Adrenal gland (tissue), 12 donors: ENCODE data around the gene RSBN1. TPM values are rescaled to one million over a fixed set of nuclear protein-coding genes. Genes with fewer than 3 reads are reported as not detected.
A peak's percentile ranks its signal among the peaks of the same experiment; 100 is the strongest.
"Not testable (repeated sequence)": the region's sequence is repeated elsewhere in the genome, so short reads cannot be mapped to it uniquely, and the experiment has no call there.

Experiments used
- DNase-seq, 7 donors: peaks; one replicate each; pipeline ENCODE4 v3.0.0-alpha.2; 2019 to 2020
- H3K27ac ChIP-seq, 5 donors: fragments of 200-600 bp; sonication (generic) in 4 of 5; 1 replicate in 3 of 5; 2 replicates in 2 of 5; pipeline versions ENCODE4 v1.5.1 to v1.8.0; 2016 to 2020; ENCODE audit warnings: mild to moderate bottlenecking in 1 of 5
- H3K27me3 ChIP-seq: fragments of 200-600 bp; 2 replicates; pipeline ENCODE4 v1.8.0; 2021
- H3K36me3 ChIP-seq, 2 donors: fragments of 200-600 bp; replicated peaks in 1 of 2; 1 replicate in 1 of 2; 2 replicates in 1 of 2; pipeline versions ENCODE4 v1.5.1 to v1.8.0; 2018 to 2022
- H3K4me1 ChIP-seq, 2 donors: fragments of 200-600 bp; replicated peaks in 1 of 2; 1 replicate in 1 of 2; 2 replicates in 1 of 2; pipeline versions ENCODE4 v1.5.1 to v1.8.0; 2018 to 2021
- H3K4me3 ChIP-seq, 4 donors: fragments of 200-600 bp; sonication (generic) in 3 of 4; one replicate each; pipeline ENCODE4 v1.5.1; 2016 to 2018
- H3K9me3 ChIP-seq, 3 donors: fragments of 200-600 bp; sonication (generic) in 1 of 3; replicated peaks in 1 of 3; 1 replicate in 2 of 3; 2 replicates in 1 of 3; pipeline versions ENCODE4 v1.5.1 to v1.8.0; 2016 to 2021
- POLR2A ChIP-seq, 2 donors: fragments of 450-650 bp; IDR thresholded peaks; one replicate each; pipeline ENCODE4 v1.6.1; 2017; ENCODE audit warnings: antibody characterized with exemption in 2 of 2, mild to moderate bottlenecking in 2 of 2, moderate library complexity in 1 of 2
- WGBS, 4 donors: extraction: QIAGEN DNeasy Blood & Tissue Kit in 2 of 4; methylation state at CpG; one replicate each; pipeline versions ENCODE4 v1.1.5 to v1.1.7; 2013 to 2017; 5-methylcytosine and 5-hydroxymethylcytosine counted together
- intact Hi-C, 2 donors: fragments of 100-400 bp; cut with DNase I; formaldehyde crosslinking; loops; one replicate each; pipeline versions ENCODE4 v1.14.1 to v1.15.0; 2022 to 2023
- polyA plus RNA-seq, 3 donors: library from polyadenylated mRNA; stranded (reverse); fragments of 200-250 nt in 2 of 3; fragments of 350-450 nt in 1 of 3; fragmentation: Illumina TruSeq in 1 of 3; extraction: RNeasy Lipid Tissue Mini Kit (QIAGEN cat#74804) in 1 of 3; gene quantifications; one replicate each; pipeline ENCODE4 v1.2.3, GENCODE V29; 2013 to 2014
- total RNA-seq, 9 donors: library from RNA; depleted of rRNA in 4 of 9; stranded (reverse); fragments of >200 nt in 4 of 9; fragments of 120-200 nt in 1 of 9; fragmentation: NEBNext Ultra II Directional in 1 of 9; extraction: Animal tissue kit (Norgen Biotek cat#: 25700) in 1 of 9; gene quantifications; one replicate each; pipeline versions ENCODE4 v1.1.0 to v1.2.4, GENCODE V29; 2013 to 2023
- TF ChIP-seq, protein P1 (sequence below), 6 experiments: fragments of 450-650 bp in 4 of 6; fragments of 200-600 bp in 2 of 6; sonication (generic) in 1 of 6; IDR thresholded peaks; 1 replicate in 5 of 6; 2 replicates in 1 of 6; pipeline versions ENCODE4 v1.5.1 to v1.8.0; 2016 to 2021; ENCODE audit warnings: antibody characterized with exemption in 6 of 6, mild to moderate bottlenecking in 2 of 6, moderate library complexity in 1 of 6
- donor health status: healthy with polysubstance abuse.
- donor health status: Bipolar disorder and iron deficiency.
- donor health status: DM: yes; HTN: yes; CAD: no.
- donor health status: DM: no; HTN: no; CAD: no.
- donor health status: DM: no; HTN: no; CAD: no.
- donor health status: DM: yes; HTN: yes; CAD: no.

RSBN1 gene
- total and polyA plus RNA-seq, 12 donors, result 3.9 to 33.0 (median 15.4) TPM

DNA sequence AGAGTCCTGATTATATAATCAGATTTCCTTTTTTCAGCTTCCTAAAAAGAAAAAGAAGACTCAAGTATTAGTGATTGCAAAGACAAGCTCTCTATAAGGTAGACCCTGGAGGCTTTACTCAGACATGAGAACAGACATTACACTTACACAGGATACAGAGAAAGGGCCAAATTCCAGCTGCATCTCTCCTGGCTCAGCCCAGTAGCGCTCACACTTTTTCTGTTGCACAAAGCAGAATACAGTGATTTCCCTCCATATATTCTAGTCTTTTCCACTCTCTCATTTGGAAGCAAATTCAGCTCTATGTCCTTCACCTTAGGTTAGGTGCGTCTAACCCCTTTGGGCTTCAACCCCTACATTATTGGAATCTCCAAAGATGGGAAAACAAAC lies 44.1 kb upstream of the RSBN1 start:
- Histone ChIP-seq H3K4me3 (no peak overlapping the region), H3K36me3 (no peaks in the 10 kb centered on the region), H3K27ac (no peak overlapping the region), H3K27me3 (no peaks in the 10 kb centered on the region), H3K4me1 (no peaks in the 10 kb centered on the region), H3K9me3 (no peaks in the 10 kb centered on the region)
- 90 to 97% (median 93%) methylated on average over 2 of the region's 2 CpGs for WGBS, 4 donors
- intact Hi-C loops, result no loop called here
- DNase-seq, result no peak
- TF ChIP-seq, protein P1, sequence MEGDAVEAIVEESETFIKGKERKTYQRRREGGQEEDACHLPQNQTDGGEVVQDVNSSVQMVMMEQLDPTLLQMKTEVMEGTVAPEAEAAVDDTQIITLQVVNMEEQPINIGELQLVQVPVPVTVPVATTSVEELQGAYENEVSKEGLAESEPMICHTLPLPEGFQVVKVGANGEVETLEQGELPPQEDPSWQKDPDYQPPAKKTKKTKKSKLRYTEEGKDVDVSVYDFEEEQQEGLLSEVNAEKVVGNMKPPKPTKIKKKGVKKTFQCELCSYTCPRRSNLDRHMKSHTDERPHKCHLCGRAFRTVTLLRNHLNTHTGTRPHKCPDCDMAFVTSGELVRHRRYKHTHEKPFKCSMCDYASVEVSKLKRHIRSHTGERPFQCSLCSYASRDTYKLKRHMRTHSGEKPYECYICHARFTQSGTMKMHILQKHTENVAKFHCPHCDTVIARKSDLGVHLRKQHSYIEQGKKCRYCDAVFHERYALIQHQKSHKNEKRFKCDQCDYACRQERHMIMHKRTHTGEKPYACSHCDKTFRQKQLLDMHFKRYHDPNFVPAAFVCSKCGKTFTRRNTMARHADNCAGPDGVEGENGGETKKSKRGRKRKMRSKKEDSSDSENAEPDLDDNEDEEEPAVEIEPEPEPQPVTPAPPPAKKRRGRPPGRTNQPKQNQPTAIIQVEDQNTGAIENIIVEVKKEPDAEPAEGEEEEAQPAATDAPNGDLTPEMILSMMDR (IDR thresholded peaks at IDR 0.05), result no peak
- TF ChIP-seq POLR2A (IDR thresholded peaks at IDR 0.05), result no peak

DNA sequence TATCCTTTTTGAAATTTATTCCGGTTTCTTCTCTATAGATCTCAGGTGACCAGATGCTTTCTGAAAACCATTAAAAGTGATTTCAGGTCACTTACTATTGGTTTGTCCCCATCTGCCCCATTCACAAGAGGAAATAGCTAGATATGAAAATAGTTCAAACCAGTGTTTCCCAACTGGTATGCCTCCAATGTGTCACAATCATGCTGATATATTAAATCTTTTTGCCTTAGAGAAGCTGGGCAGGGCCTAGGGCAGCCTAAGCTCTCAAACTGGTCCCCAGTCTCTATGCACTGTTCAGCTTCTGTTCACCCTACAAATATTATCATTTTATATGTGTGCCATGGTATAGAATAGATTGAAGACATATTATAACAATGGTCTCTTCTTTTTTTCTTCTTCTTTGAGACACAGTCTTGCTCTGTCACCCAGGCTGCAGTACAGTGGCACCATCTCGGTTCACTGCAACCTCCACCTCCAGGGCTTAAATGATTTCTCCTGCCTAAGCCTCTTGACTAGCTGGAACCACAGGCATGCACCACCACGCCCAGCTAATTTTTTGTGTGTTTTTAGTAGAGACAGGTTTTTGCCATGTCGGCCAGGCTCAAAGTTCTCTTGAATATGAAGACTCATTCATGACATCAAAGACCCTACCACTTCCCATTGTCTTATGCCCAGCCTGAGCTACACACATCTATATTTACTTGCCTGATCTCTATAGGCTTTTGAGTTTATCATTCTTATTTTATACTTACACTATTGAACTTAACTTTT lies 43.5 kb upstream of the RSBN1 start:
- H3K27me3 ChIP-seq, result no peaks in the 10 kb centered on the region
- H3K4me3 ChIP-seq, result no peak overlapping the region
- TF ChIP-seq, protein P1 (IDR thresholded peaks at IDR 0.05), result no peak
- no peak for TF ChIP-seq POLR2A (IDR thresholded peaks at IDR 0.05)
- no peaks in the 10 kb centered on the region for H3K36me3 ChIP-seq
- no peak overlapping the region for H3K27ac ChIP-seq
- no peaks in the 10 kb centered on the region for H3K9me3 ChIP-seq
- intact Hi-C loops, result no loop called here
- DNase-seq, result no peak
- 91 to 99% (median 92%) methylated on average over 4 of the region's 4 CpGs for WGBS, 4 donors
- H3K4me1 ChIP-seq, result no peaks in the 10 kb centered on the region

DNA sequence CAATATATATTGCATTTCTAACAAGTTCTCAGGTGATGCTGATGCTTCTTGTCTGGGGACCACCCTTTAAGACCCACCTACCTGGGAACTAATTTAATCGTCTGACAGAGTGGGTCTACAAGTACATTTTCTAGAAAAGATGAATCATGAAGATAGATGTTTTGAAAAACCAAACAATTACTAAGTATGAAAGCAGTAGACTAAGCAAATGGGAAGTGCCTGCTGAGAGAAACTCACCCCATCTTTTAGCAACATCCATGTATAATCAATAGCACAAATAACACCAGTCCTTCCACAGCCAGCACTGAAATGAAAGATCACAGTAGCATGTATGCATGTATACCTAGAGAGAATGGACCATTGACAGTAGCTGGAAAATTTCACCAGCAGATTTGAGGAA lies 42.0 kb upstream of the RSBN1 start:
- H3K36me3 ChIP-seq, result no peaks in the 10 kb centered on the region
- H3K4me3 ChIP-seq, result no peak overlapping the region
- H3K4me1 ChIP-seq, result no peaks in the 10 kb centered on the region
- DNase-seq, result no peak
- no peak overlapping the region for H3K27ac ChIP-seq
- WGBS, 4 donors, result 40 to 86% (median 65%) methylated on average over 1 of the region's 1 CpG
- H3K9me3 ChIP-seq, result no peaks in the 10 kb centered on the region
- H3K27me3 ChIP-seq, result no peaks in the 10 kb centered on the region
- no peak for TF ChIP-seq POLR2A (IDR thresholded peaks at IDR 0.05)
- TF ChIP-seq, protein P1 (IDR thresholded peaks at IDR 0.05), result no peak
- intact Hi-C loops, result no loop called here

DNA sequence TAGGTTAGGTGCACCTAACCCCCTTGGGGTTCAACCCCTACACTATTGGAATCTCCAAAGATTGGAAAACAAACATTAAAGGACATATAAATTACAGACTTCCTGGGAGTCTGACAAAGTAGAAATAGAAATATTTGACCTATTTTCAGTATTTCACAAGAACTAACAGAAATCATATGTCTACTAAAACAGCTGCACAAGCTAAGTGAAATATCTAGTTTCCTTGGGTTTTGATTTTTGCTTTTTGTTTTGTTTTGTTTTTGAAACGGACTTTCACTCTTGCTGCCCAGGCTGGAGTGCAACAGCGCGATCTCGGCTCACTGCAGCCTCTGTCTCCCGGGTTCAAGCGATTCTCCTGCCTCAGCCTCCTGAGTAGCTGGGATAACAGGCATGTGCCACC lies 40.4 kb upstream of the RSBN1 start:
- H3K9me3 ChIP-seq, H3K4me1 ChIP-seq, H3K4me3 ChIP-seq, H3K36me3 ChIP-seq, DNase-seq, H3K27me3 ChIP-seq, intact Hi-C loops: not testable (repeated sequence)
- peak overlapping the region in 2 of 5 donors; percentile 22 to 55 for H3K27ac ChIP-seq
- WGBS, 4 donors, result 38 to 82% (median 77%) methylated on average over 6 of the region's 6 CpGs
